D721Med (cell line): ENCODE measurements around the gene ZNF500.

Source experiments
- DNase-seq: peaks from one replicate; pipeline ENCODE4 v3.0.0; 2011; ENCODE audit warnings: low spot score; ENCODE audit not compliant: insufficient read length
- FAIRE-seq: peaks from 2 replicates; lab custom pipeline; 2011; peaks lifted over from hg19 to GRCh38; lab: Jason Lieb, UNC
- TF ChIP-seq, protein P1 (sequence below): IDR thresholded peaks from 2 replicates; pipeline ENCODE4 v1.5.1; 2012; ENCODE audit warnings: mild to moderate bottlenecking, control low read depth; ENCODE audit not compliant: insufficient read depth; ENCODE audit errors: missing control alignments

ZNF500 gene

DNA sequence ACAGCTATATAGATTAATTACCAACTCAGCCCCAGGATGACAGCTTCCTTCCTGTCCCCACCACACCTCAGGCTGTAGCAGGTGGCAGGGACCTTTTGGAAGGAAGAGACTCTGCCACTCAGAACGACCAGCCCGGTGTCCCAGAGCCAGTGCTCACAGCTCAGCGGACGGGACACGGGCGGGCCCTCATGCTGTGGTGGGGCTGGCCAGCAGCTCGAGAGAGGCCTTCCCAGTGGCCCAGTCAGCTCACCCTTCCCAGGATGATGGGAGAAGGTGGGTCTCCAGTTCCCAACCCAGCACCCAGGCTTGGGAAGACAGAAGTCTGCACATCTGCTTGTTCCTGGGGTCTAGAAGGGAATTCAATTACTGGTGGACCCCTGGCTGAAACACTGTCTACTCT is 63.1 kb downstream of the ZNF500 start:
- TF ChIP-seq, protein P1, sequence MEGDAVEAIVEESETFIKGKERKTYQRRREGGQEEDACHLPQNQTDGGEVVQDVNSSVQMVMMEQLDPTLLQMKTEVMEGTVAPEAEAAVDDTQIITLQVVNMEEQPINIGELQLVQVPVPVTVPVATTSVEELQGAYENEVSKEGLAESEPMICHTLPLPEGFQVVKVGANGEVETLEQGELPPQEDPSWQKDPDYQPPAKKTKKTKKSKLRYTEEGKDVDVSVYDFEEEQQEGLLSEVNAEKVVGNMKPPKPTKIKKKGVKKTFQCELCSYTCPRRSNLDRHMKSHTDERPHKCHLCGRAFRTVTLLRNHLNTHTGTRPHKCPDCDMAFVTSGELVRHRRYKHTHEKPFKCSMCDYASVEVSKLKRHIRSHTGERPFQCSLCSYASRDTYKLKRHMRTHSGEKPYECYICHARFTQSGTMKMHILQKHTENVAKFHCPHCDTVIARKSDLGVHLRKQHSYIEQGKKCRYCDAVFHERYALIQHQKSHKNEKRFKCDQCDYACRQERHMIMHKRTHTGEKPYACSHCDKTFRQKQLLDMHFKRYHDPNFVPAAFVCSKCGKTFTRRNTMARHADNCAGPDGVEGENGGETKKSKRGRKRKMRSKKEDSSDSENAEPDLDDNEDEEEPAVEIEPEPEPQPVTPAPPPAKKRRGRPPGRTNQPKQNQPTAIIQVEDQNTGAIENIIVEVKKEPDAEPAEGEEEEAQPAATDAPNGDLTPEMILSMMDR: no peak
- DNase-seq: no peak
- no peak for FAIRE-seq

DNA sequence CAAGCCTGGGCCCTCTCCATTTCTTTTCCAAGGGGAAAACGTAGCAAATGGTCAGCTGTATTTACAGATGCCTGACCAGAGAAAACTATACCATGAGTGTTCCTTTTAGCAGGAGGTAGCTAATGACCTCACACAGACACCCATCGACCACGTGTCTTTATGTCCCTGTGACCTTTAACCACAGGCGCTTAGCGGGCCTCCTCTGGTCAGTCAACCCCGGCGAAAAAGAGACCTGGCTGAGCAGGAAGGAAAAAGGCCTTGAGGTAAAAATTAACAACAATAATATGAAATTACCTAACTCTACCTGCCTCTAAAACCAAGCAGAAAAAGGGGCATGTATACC is 64.5 kb downstream of the ZNF500 start:
- no peak for DNase-seq
- TF ChIP-seq, protein P1: no peak
- FAIRE-seq: no peak

DNA sequence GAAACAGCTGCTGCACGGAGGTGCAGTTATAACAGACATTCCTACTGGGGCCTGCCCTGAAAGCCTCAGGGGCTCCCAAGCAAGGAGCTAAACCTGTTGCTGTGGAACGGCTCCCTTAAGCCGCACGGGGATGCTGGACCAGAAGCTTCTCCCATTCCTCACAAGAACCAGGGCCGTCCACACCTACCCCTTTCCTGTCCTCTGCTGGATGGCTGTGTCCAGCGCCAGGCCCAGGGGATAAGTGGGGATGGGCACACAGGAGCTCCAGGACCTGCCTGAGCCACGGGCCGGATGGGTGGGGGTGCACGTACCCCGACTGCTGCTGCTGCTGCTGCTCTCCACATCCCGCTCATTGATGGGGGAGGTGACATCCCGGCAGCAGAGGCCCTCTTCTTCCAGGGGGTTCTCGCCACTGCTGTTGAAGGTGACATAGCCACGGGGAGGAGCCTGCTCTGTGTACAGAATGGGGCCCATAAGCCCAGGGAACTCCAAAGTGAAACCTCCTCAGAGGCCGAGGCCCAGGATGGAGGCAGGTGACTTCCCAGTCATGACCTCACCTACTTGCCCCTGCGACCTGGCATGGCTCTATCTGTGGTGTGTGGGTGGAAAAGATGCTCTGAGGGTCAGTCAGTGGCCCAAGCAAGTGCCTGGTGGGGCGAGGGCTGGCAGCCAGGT is 65.0 kb downstream of the ZNF500 start:
- FAIRE-seq (no peak), DNase-seq (no peak)
- TF ChIP-seq, protein P1: no peak

DNA sequence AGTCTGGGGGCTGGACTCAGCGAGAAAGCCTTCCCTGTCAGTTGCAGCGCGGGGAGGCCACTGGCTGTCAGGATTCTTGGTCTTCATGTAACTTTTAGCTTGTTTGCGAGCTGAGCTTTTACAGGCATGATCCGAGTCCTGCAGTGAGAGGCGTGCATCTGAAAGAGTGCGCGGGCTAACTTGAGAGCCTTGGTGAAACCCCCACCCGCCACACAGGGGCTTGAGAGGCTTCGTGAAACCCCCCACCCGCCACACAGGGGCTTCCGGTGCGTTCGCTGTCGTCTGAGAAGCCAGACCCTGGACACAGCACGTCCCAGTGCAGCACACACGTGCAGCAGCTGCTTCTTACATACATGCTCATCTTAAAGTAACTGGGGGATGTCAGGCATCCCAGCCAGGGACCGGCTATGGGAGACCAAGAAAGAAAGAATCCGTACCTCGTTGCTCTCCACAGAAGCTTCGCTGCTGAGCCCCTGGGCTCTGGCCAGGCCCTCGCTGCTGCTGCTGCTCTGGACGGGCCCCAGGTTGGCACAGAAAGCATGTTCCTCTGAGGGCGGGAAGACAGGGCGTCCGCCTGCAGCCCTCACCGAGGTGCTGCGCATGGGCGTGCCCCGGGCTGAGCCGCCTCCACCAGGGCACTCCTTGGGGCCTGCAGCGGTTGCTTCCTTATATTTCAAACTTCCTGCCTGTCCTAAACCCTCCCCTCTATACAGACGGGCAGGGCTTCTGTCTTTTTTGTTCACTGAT is 65.8 kb downstream of the ZNF500 start:
- TF ChIP-seq, protein P1: no peak
- FAIRE-seq (no peak), DNase-seq (no peak)

DNA sequence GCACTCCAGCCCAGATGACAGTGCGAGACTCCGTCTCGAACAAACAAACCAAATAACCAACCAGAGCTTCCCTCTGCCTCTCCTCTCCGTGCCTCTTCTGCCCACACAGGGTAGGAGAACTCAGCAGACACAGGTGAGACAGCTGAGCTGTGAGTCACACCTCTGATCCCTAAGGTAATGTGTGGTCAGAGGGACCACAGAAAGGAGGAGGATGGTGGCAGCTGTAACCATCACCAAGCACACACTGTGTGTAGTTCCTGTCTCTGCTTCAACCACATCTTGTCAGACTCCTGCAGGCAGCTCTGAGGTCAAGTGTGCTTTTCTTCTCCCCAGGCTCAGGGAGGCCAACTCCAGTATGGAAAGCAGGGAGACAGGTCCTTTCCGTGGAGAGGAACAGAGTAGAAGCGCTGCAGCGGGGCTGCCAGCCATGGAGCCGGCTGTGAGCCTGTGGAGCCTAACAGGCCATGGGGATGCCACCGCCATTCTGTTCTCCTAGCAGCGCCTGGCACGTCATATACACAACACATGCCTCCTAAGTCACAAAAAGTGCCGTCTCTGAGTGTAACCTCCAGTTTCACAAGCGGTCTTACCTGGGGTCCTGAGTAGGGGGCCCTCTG is 66.5 kb downstream of the ZNF500 start:
- no peak for FAIRE-seq

DNA sequence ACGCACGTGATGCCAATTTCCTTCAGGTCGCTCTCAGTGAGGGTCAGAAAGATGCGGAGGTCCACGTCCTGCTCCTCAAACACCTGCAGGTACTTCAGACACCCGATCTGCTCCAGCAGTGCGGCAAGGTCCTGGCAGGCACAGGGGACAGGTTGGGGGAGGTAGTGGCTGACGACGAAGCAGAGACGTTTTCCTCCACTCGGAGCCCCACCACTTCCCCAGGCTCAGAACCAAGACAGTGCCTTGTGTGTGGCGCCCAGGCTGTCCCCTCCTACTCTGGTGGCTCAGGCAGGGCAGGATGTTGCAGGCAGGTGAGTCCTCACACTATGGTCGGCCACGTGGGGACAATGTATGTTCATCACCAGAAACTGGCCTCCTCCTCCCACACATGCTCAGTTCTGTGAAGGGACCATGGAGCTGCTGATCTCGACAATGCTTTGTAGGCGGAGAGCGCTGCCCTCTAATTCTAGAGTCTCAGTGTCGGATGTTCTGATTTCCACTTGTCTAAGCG is 67.9 kb downstream of the ZNF500 start:
- DNase-seq (no peak), FAIRE-seq (no peak)
- TF ChIP-seq, protein P1: no peak

More for the DNA sequence above, 66.5 kb downstream of the ZNF500 start:
- TF ChIP-seq, protein P1: no peak
- DNase-seq: no peak
